NCI-H2227 treated with DMSO at 0.1 percent for 48 hours (cell line): ENCODE data around the gene PICK1.
"Not testable (repeated sequence)": the region's sequence is repeated elsewhere in the genome, so short reads cannot be mapped to it uniquely, and the experiment has no call there.

ENCODE experiments used
- DNase-seq: peaks from one replicate; lab custom pipeline; 2025; lab: John Stamatoyannopoulos, UW

PICK1 gene

GRCh38 chr22:38074181-38075104 lies 17.2 kb downstream of the PICK1 start:
- no peak for DNase-seq

GRCh38 chr22:38075105-38075825 lies 18.1 kb downstream of the PICK1 start:
- DNase-seq, result no peak

DNA sequence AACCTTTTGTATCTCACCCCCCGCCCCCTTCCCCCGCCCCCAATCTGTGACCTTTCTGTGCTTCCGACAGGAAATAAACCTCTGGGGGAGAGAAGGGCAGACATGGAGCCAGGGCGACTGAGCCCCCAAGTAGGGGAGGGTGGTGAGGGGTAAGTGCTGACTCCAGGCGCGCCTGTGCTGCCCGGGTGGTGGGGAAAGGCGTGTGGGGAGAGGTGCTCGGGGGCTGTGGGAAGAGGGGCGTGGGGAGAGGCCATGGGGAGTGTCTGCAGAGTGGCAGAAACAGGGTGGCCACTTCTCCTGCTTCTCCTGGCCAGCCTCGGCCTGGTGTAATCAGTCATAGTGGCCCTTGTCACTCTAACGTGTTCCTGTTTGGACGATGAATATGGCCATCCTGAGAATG lies 18.8 kb downstream of the PICK1 start:
- no peak for DNase-seq

- no peak for DNase-seq
Observed at GRCh38 chr22:38077096-38077495, 19.9 kb downstream of the PICK1 start.

DNA sequence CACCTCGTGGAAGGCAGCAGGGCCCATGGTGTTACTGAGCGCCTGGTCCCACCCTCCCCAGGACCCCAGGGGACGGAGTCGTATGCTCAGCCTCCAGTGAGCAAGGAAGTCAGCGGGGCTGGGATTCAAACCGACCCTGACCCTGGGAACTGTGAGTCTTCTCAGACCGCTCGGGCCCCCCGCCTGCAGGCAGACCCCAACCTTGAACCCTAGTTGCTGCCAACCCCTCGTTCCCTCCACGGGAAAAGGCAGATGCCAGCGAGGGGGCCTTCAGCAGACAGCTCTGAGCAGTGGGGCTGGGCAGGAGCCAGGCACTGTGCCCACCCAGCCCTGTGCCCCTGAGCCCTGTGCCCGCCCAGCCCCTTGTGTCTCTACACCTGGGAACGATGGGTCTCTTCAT lies 20.4 kb downstream of the PICK1 start:
- DNase-seq, result no peak

- no peak for DNase-seq
Observed at GRCh38 chr22:38078046-38078840, 21.0 kb downstream of the PICK1 start.

DNA sequence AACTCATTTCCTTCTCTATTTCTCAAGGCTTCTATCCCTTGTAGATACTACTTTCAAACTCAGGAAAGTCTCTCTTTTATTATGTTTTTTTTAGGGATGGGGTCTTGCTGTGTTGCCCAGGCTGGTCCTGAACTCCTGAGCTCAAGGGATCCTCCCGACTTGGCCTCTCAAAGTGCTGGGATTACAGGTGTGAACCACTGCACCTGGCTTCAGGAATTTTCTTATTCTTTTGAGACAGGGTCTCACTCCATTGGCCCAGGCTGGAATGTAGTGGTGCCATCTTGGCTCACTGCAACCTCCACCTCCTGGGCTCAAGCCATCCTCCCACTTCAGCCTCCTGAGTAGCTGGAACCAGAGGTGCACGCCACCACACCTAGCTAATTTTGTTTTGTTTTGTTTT lies 22.0 kb downstream of the PICK1 start:
- DNase-seq, result not testable (repeated sequence)

- no peak for DNase-seq
Observed at GRCh38 chr22:38079804-38080203, 22.6 kb downstream of the PICK1 start.

- no peak for DNase-seq
Observed at GRCh38 chr22:38080474-38080849, 23.3 kb downstream of the PICK1 start.

DNA sequence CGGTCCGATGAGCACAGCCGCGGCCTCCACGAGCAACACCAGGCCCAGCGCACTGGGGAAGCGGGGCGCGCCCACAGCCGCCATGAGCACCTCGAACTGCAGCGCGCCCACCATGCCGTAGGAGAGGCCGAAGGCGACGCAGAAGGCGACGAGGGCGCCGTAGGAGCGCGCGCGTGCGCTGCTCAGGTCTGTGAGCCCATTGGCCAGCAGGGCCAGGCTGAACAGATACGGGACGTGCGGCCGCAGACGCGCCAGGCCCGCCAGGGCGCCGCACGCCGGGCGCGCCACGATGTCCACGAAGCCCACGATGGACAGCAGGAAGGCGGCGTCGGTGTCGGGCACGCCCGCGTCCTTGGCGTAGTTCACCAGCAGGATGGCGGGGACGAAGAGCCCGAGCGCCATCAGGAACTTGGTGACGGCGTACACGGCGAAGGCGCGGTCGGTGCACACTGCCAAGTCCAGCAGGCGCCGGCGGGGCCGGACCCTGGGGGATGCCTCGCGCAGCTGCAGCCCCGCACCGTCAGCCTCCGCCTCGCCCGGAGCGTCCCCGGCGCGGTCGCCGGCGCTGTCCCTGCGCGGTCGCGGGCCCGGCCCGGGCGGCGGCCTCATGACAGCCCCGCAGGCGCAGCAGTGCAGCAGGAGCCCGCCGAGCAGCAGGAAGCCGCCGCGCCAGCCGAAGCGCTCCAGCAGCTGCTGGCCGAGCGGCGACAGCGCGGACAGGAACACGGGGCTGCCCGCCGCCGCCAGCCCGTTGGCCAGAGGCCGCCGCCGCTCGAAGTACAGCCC lies 23.8 kb downstream of the PICK1 start:
- DNase-seq, result no peak

- no peak for DNase-seq
Observed at GRCh38 chr22:38081636-38081940, 24.4 kb downstream of the PICK1 start.

DNA sequence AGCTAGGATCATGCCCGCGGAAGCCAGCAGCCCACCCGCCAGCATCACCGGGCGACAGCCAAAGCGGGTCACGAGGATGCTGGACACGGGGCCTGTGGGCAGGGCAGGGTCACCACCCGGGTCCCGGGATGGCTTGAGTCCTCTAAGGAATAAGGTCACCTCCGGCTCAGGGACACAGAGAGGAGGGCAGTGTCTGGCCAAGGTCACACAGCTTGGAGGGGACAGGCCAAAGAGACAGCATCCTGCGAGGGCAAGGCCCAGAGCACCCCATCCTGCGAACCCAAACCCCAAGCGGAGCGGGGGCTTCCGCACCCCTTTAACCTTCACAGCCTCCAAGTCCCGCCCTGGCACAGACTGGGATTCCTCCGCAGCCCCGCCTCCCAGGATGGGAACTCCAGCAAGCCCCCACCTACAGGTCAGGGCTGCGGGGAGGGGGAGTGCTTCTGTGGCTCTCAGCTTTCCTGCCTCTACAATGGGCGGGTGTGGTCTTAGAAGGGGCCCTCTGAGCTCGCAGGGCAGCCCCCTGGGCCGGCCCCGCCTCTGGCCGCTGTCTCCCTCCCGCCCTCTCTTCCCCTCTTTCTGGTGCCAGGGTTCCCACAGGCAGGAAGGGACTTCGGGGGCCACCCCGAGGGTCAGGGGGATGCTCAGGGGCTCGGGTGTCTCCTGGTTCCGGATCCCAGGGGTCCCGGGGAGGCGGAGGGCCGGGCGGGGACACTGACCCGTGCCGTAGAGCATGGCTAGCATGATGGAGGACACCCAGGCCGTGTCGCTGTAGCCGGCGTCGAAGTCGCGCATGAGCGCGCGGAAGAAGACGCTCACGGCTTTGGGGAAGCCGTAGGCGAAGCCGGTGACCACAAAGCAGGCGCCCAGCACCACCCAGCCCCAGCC lies 25.0 kb downstream of the PICK1 start:
- no peak for DNase-seq

GRCh38 chr22:38082986-38083710 lies 25.9 kb downstream of the PICK1 start:
- DNase-seq, result no peak

- DNase-seq, result no peak
Observed at GRCh38 chr22:38083931-38084631, 26.9 kb downstream of the PICK1 start, which contains the start of gene SLC16A8. TSS of gene SLC16A8 (minus strand) at chr22:38084184. CDS start at chr22:38082873, 1,311 bp downstream.

DNA sequence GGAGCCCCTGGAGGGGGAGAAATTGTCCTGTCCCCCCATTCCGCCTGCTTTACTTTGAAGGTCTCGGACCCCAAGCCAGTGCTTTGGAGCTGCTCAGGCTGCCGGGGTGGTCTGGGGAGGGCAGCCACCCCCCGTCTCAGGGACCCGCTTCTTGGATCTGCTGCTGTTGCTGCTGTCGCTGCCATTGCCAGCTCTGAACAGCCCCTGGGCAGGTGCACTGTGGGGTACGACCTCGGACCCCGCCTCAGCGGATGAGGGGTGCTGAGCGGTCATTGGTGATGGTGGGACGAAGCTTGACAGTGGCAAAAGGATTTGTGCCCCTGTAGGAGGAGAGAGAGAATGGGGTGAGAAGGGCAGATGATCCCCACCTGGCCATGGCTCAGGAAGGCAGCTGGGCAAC lies 27.9 kb downstream of the PICK1 start:
- DNase-seq, result no peak

DNA sequence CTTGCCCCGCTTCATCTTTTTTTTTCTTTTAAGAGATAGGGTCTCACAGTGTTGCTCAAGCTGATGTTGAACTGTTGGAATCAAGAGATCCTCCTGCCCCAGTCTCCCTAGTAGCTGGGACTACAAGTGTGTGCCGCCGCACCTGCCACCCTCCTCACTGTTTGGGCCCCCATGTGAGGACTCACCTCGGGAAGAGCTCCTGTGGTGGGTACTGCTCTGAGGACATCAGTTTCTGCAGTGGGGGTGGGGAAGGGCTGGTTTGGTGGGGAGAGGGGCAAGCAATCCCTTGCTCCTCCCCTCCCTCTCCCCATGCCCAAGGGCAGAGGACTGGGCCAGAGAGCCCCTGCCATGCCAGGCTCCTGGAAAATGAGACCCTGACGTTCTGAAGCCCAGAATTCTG lies 28.3 kb downstream of the PICK1 start:
- no peak for DNase-seq

DNA sequence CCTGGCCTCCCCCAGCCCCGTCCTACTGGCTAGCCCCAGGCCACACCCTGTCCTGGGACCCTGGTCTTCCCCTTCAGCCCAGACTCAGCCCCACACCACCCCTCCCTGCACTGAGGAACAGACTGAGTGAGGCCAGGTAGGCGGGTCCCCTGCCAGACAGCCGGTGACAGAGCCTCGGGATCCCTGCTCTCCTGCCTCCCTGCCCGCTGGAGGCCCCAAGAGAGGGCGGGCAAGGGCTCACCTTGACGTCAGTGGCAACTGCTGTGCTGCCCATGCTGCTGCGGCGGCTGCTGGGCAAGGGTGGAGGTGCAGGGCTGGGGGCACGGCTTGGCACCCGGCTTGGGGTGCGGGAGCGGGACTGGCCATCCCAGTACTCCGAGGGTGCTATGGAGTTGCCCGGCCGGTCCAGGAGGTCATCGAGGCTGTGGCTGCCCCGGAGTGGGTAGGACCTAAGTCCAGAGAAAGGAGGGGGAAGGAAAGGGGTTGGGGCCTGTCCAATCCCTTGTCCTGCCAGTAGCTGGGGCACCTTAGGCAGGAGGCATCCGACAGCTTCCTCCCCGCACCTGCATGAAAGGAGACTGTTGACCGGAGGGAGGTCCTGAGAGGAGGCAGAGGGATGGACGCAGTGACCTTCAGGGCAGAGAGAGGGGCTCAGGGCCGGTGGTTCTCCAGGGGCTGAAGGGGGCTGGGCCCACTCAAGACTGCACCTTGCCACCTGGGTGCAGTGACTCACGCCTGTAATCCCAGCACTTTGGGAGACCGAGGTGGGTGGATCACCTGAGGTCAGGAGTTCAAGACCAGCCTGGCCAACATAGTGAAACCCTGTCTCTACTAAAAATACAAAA lies 29.0 kb downstream of the PICK1 start:
- DNase-seq, result no peak

- no peak for DNase-seq
Observed at GRCh38 chr22:38086942-38087341, 29.7 kb downstream of the PICK1 start.
